Astrocyte of the cerebellum (primary cell): ENCODE results near the gene LRRC61.

Experiments used
- DNase-seq: peaks from one replicate; pipeline ENCODE4 v3.0.0-alpha.2; 2011; ENCODE audit warnings: low read depth
- H3K4me3 ChIP-seq: 2 replicates; pipeline ENCODE4 v1.5.1; 2011; ENCODE audit warnings: mild to moderate bottlenecking, low read depth, low read length, moderate library complexity
- CTCF ChIP-seq: IDR thresholded peaks from 2 replicates; pipeline ENCODE4 v1.5.1; 2012; ENCODE audit warnings: low read length, low read depth, moderate library complexity, mild to moderate bottlenecking; ENCODE audit errors: missing control alignments
- in situ Hi-C: cut with HindIII; loops from 2 replicates; pipeline ENCODE4 v1.10.0; 2017; ENCODE audit warnings: low sequenced_read_pairs

LRRC61 gene

GRCh38 chr7:150325901-150326300 lies 2.7 kb downstream of the LRRC61 start:
- H3K4me3 ChIP-seq, result no peak overlapping the region
- no peak for DNase-seq
- in situ Hi-C loops, result no loop called here
- no peak for TF ChIP-seq CTCF

- in situ Hi-C loops, result no loop called here
- no peak for DNase-seq
- no peak for TF ChIP-seq CTCF
- H3K4me3 ChIP-seq, result no peak overlapping the region
Observed at GRCh38 chr7:150326657-150327268, 3.6 kb downstream of the LRRC61 start.

GRCh38 chr7:150327308-150327707 lies 4.2 kb downstream of the LRRC61 start:
- in situ Hi-C loops, result no loop called here
- no peak for DNase-seq
- TF ChIP-seq CTCF, result no peak
- no peak overlapping the region for H3K4me3 ChIP-seq

- no peak for TF ChIP-seq CTCF
- DNase-seq, result no peak
- no peak overlapping the region for H3K4me3 ChIP-seq
- in situ Hi-C loops, result no loop called here
Observed at GRCh38 chr7:150329331-150330120, 6.4 kb downstream of the LRRC61 start.

GRCh38 chr7:150330211-150330885 lies 7.2 kb downstream of the LRRC61 start:
- no peak for TF ChIP-seq CTCF
- no peak overlapping the region for H3K4me3 ChIP-seq
- in situ Hi-C loops, result no loop called here
- no peak for DNase-seq

GRCh38 chr7:150332852-150333635 lies 9.9 kb downstream of the LRRC61 start:
- in situ Hi-C loops, result no loop called here
- no peak for DNase-seq
- no peak overlapping the region for H3K4me3 ChIP-seq
- TF ChIP-seq CTCF, result no peak
